IMR-90 (cell line): ENCODE measurements around the gene PRMT7. TPM values are rescaled to one million over a fixed set of nuclear protein-coding genes. Genes with fewer than 3 reads are reported as not detected.

Experiments used
- ATAC-seq: fragments of 200-7000 bp; cut with Tn5 transposase; 2 replicates; pipeline ENCODE4 v1.9.1; 2020; ENCODE audit warnings: low read depth, mild to moderate bottlenecking, moderate library complexity
- BruUV-seq: library from RNA; stranded (reverse); fragments of 400-500 nt; replicated peaks from 2 replicates; lab custom pipeline; 2021; lab: Mats Ljungman, UMichigan
- CTCF ChIA-PET: fragments of 300-600 bp; formaldehyde crosslinking; extraction: SDS; loops from one replicate; lab custom pipeline; 2021; ENCODE audit warnings: antibody characterized with exemption; lab: Yijun Ruan, JAX
- POLR2A ChIA-PET: fragments of 300-600 bp; sonication (Branson Sonifier 250); formaldehyde crosslinking; loops from one replicate; lab custom pipeline; 2022; ENCODE audit warnings: antibody characterized with exemption; ENCODE audit not compliant: unreplicated experiment; lab: Charles Lee
- DNase-seq: peaks from one replicate; pipeline ENCODE4 v3.0.0; 2013
- H2AFZ ChIP-seq: replicated peaks from 2 replicates; pipeline ENCODE3; 2013; ENCODE audit warnings: low read length, mild to moderate bottlenecking; ENCODE audit not compliant: poor library complexity
- H2AK5ac ChIP-seq: 2 replicates; pipeline ENCODE4 v1.6.1; 2013; ENCODE audit warnings: low read depth, low read length, inconsistent platforms
- H2AK9ac ChIP-seq: replicated peaks from 2 replicates; pipeline ENCODE3; 2013; ENCODE audit warnings: mild to moderate bottlenecking, low read depth, low read length, moderate library complexity; ENCODE audit not compliant: poor library complexity
- H2BK120ac ChIP-seq: 2 replicates; pipeline ENCODE4 v1.6.1; 2013; ENCODE audit warnings: low read depth, low read length, inconsistent platforms
- H2BK15ac ChIP-seq: 3 replicates; pipeline ENCODE4 v1.6.1; 2013; ENCODE audit warnings: low read depth, low read length, inconsistent platforms
- H2BK20ac ChIP-seq: 2 replicates; pipeline ENCODE4 v1.6.1; 2013; ENCODE audit warnings: low read depth, mild to moderate bottlenecking, inconsistent platforms, low read length, moderate library complexity
- H2BK5ac ChIP-seq: 2 replicates; pipeline ENCODE4 v1.6.1; 2013; ENCODE audit warnings: mild to moderate bottlenecking, low read depth, low read length, inconsistent platforms; ENCODE audit not compliant: poor library complexity, severe bottlenecking
- H3K14ac ChIP-seq: replicated peaks from 2 replicates; pipeline ENCODE4 v1.6.1; 2013; ENCODE audit warnings: low read depth, low read length, inconsistent platforms
- H3K18ac ChIP-seq: 2 replicates; pipeline ENCODE4 v1.6.1; 2013; ENCODE audit warnings: low read depth, low read length, control low read depth
- H3K23ac ChIP-seq: 2 replicates; pipeline ENCODE4 v1.6.1; 2013; ENCODE audit warnings: low read depth, low read length, inconsistent platforms
- H3K27ac ChIP-seq: 2 replicates; pipeline ENCODE4 v1.5.1; 2013; ENCODE audit warnings: mild to moderate bottlenecking, control low read depth, low read length; ENCODE audit not compliant: insufficient read depth
- H3K27me3 ChIP-seq: 2 replicates; pipeline ENCODE4 v1.6.1; 2013; ENCODE audit warnings: low read length; ENCODE audit not compliant: control insufficient read depth, insufficient read depth
- H3K36me3 ChIP-seq: 2 replicates; pipeline ENCODE4 v1.6.1; 2013; ENCODE audit warnings: low read length, mixed read lengths; ENCODE audit not compliant: control insufficient read depth, insufficient read depth
- H3K4ac ChIP-seq: 2 replicates; pipeline ENCODE4 v1.6.1; 2013; ENCODE audit warnings: low read depth, low read length, inconsistent platforms
- H3K4me1 ChIP-seq: 2 replicates; pipeline ENCODE4 v1.6.1; 2013; ENCODE audit warnings: low read length, mixed read lengths; ENCODE audit not compliant: control insufficient read depth, insufficient read depth
- H3K4me2 ChIP-seq: 2 replicates; pipeline ENCODE4 v1.6.1; 2013; ENCODE audit warnings: low read depth, mild to moderate bottlenecking, control low read depth, low read length, moderate library complexity
- H3K4me3 ChIP-seq: 2 replicates; pipeline ENCODE4 v1.5.1; 2013; ENCODE audit warnings: low read depth, mild to moderate bottlenecking, control low read depth, low read length, moderate library complexity; ENCODE audit not compliant: insufficient read depth
- H3K56ac ChIP-seq: 2 replicates; pipeline ENCODE4 v1.6.1; 2013; ENCODE audit warnings: low read length, inconsistent platforms; ENCODE audit not compliant: insufficient read depth; ENCODE audit errors: extremely low read depth
- H3K79me1 ChIP-seq, 2 experiments: 2 replicates each; pipeline ENCODE4 v1.6.1; 2013; ENCODE audit warnings: low read length in 2 of 2, inconsistent platforms in 1 of 2, low read depth in 1 of 2
- H3K9ac ChIP-seq: 2 replicates; pipeline ENCODE4 v1.6.1; 2013; ENCODE audit warnings: low read depth, low read length, control low read depth
- H3K9me1 ChIP-seq: 2 replicates; pipeline ENCODE4 v1.6.1; 2013; ENCODE audit warnings: low read length, inconsistent platforms; ENCODE audit not compliant: insufficient read depth
- H3K9me3 ChIP-seq: 2 replicates; pipeline ENCODE4 v1.6.1; 2013; ENCODE audit warnings: low read length; ENCODE audit not compliant: control insufficient read depth, insufficient read depth
- H4K20me1 ChIP-seq: 2 replicates; pipeline ENCODE4 v1.6.1; 2013; ENCODE audit warnings: low read length, inconsistent platforms; ENCODE audit not compliant: insufficient read depth
- H4K5ac ChIP-seq: 2 replicates; pipeline ENCODE4 v1.6.1; 2013; ENCODE audit warnings: mild to moderate bottlenecking, low read depth, low read length, control low read depth
- H4K8ac ChIP-seq, 2 experiments: 2 replicates each; pipeline ENCODE4 v1.6.1; 2013; ENCODE audit warnings: low read depth in 2 of 2, low read length in 2 of 2, control low read depth in 1 of 2, inconsistent platforms in 1 of 2
- H4K91ac ChIP-seq: 2 replicates; pipeline ENCODE4 v1.6.1; 2013; ENCODE audit warnings: low read depth, low read length, inconsistent platforms; ENCODE audit not compliant: insufficient read depth
- BHLHE40 ChIP-seq: fragments of 150-350 bp; IDR thresholded peaks from 2 replicates; pipeline ENCODE4 v1.6.1; 2016; ENCODE audit warnings: mild to moderate bottlenecking, low read depth, low read length
- CTCF ChIP-seq: conservative IDR thresholded peaks from 2 replicates; pipeline ENCODE4 v1.5.1; 2012; ENCODE audit warnings: mild to moderate bottlenecking, low read depth, low read length, improper control_type of control experiment
- MAZ ChIP-seq: IDR thresholded peaks from 2 replicates; pipeline ENCODE4 v1.6.1; 2012; ENCODE audit warnings: low read depth, mild to moderate bottlenecking, low read length, improper control_type of control experiment, moderate library complexity, borderline replicate concordance
- RAD21 ChIP-seq: IDR thresholded peaks from 2 replicates; pipeline ENCODE4 v1.6.1; 2012; ENCODE audit warnings: low read length, improper control_type of control experiment
- USF2 ChIP-seq: fragments of 150-350 bp; IDR thresholded peaks from 2 replicates; pipeline ENCODE4 v1.6.1; 2017; ENCODE audit warnings: mild to moderate bottlenecking, antibody characterized with exemption, low read length, low read depth
- WGBS, 2 experiments: methylation state at CpG; one replicate each; pipeline versions ENCODE4 v1.1.5 to v1.1.7; 2013; ENCODE audit warnings: missing lambda C conversion rate in 2 of 2; ENCODE audit not compliant: insufficient read length in 1 of 2; ENCODE audit errors: extremely low coverage in 2 of 2; 5-methylcytosine and 5-hydroxymethylcytosine counted together
- dilution Hi-C: fragments of 300-500 bp; cut with HindIII; formaldehyde crosslinking; loops from one replicate; pipeline ENCODE4 v1.14.3; 2018; ENCODE audit warnings: low sequenced_read_pairs; ENCODE audit not compliant: unreplicated experiment
- in situ Hi-C: fragments of 300-500 bp; cut with MboI; formaldehyde crosslinking; loops from 3 replicates; pipeline ENCODE4 v1.14.3; 2019; ENCODE audit warnings: low sequenced_read_pairs, inconsistent platforms, mixed read lengths
- intact Hi-C: fragments of 100-400 bp; cut with micrococcal nuclease; formaldehyde crosslinking; loops from 2 replicates; pipeline ENCODE4 v1.10.0; 2022
- polyA plus RNA-seq, 3 experiments: library from polyadenylated mRNA; depleted of rRNA; stranded (reverse); fragments of >200 nt; gene quantifications; 2 replicates each; pipeline ENCODE4 v1.2.3, GENCODE V29; 2012; ENCODE audit warnings: low replicate concordance in 1 of 3
- total RNA-seq: library from RNA; depleted of rRNA; stranded (reverse); fragments of >200 nt; gene quantifications from 2 replicates; pipeline ENCODE4 v1.2.3, GENCODE V29; 2012
- TF ChIP-seq, protein P1 (sequence below): fragments of 150-350 bp; IDR thresholded peaks from 2 replicates; pipeline ENCODE4 v1.6.1; 2016; ENCODE audit warnings: low read depth, mild to moderate bottlenecking, low read length, moderate library complexity, borderline replicate concordance

PRMT7 gene
- total and polyA plus RNA-seq, 2 of the 4 experiments (the other 2 are of a cell fraction), result 63.1 to 68.6 TPM

DNA sequence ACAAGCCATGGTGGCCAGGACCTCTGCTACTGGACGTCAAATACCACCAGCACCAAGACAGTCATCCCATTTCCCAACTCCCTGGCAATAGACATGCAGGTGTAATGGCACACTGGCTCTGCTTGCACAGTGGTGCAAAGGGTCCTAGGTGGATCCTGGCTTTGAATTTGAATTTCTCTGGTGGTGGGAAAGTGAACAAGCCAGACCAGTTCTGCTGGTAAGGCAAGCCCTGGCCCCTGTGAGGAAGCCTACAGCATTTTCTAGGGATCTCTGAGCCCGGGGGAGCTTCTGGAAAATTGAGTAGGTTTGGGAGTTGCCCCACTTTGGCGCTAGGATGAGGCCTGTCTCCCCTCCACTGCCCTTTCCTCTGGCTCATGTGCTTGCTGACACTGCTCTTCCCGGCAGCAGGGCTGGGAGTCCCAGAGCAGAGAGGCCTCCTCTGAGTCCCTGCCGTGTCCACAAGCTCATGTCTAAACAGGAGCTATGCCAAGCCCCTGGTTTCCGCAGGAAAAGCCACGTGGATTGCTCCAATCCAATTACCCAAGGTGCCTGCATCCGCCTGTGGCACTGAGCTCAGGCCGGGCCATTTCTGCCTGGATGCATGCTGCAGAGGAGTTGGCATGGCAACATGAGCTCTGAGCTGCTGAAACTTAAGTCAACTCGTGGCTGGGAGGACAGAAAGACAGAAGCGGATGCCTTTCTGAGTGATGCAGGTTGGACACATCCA, 67.0 kb downstream of the PRMT7 start:
- H4K5ac ChIP-seq, result no peak overlapping the region
- no TSS peak for BruUV-seq
- H3K4me2 ChIP-seq, result no peak overlapping the region
- H3K23ac ChIP-seq, result no peak overlapping the region
- POLR2A ChIA-PET, result no interaction called here
- H3K9me1 ChIP-seq, result no peaks in the 10 kb centered on the region
- intact Hi-C loops (no loop called here), dilution Hi-C loops (no loop called here), in situ Hi-C loops (no loop called here)
- no peak overlapping the region for H3K56ac ChIP-seq
- H3K9me3 ChIP-seq, result no peaks in the 10 kb centered on the region
- H3K14ac ChIP-seq, result no peak overlapping the region
- TF ChIP-seq USF2, result no peak
- TF ChIP-seq MAZ, result no peak
- TF ChIP-seq, protein P1, sequence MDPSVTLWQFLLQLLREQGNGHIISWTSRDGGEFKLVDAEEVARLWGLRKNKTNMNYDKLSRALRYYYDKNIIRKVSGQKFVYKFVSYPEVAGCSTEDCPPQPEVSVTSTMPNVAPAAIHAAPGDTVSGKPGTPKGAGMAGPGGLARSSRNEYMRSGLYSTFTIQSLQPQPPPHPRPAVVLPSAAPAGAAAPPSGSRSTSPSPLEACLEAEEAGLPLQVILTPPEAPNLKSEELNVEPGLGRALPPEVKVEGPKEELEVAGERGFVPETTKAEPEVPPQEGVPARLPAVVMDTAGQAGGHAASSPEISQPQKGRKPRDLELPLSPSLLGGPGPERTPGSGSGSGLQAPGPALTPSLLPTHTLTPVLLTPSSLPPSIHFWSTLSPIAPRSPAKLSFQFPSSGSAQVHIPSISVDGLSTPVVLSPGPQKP, result no peak
- TF ChIP-seq CTCF, result no peak
- no peak for TF ChIP-seq RAD21
- no peak for TF ChIP-seq BHLHE40
- H2BK15ac ChIP-seq, result no peak overlapping the region
- no peak overlapping the region for H2AK5ac ChIP-seq
- no peak overlapping the region for H3K4ac ChIP-seq
- H3K18ac ChIP-seq, result no peak overlapping the region
- H3K9ac ChIP-seq, result no peak overlapping the region
- no peak overlapping the region for H4K91ac ChIP-seq
- no peaks in the 10 kb centered on the region for H3K36me3 ChIP-seq
- no peak overlapping the region for H3K27ac ChIP-seq
- H3K4me3 ChIP-seq, result no peak overlapping the region
- H2BK20ac ChIP-seq, result no peak overlapping the region
- no peaks in the 10 kb centered on the region for H3K4me1 ChIP-seq
- CTCF ChIA-PET, result interaction anchor here (1.3 kb wide), 1 partner anchor 143 kb away, joined by 3 read pairs; no protein-coding TSS in a partner anchor
- H2BK5ac ChIP-seq, result no peak overlapping the region
- H4K8ac ChIP-seq, result no peak overlapping the region
- H2AK9ac ChIP-seq, result no peak overlapping the region
- H3K79me1 ChIP-seq, result no peaks in the 10 kb centered on the region
- DNase-seq (no peak), ATAC-seq (0 out of 2 replicates have a peak, but pooled peaks have one; percentile 9)
- peaks cover 59% of the 10 kb centered on the region for H3K27me3 ChIP-seq
- no peak overlapping the region for H2BK120ac ChIP-seq
- H4K20me1 ChIP-seq, result no peaks in the 10 kb centered on the region
- H2AFZ ChIP-seq, result peak overlapping the region; percentile 21
- 38% methylated on average over 6 of the region's 11 CpGs; no CpG with 5 or more reads in 1 of the 2 experiments for WGBS, 2 experiments
